Measurements from ENCODE around the gene SLU7. TPM values are rescaled to one million over a fixed set of nuclear protein-coding genes. Genes with fewer than 3 reads are reported as not detected.

SLU7 gene
- total RNA-seq, 1 experiment from 2014 or later = 43.6 TPM

DNA sequence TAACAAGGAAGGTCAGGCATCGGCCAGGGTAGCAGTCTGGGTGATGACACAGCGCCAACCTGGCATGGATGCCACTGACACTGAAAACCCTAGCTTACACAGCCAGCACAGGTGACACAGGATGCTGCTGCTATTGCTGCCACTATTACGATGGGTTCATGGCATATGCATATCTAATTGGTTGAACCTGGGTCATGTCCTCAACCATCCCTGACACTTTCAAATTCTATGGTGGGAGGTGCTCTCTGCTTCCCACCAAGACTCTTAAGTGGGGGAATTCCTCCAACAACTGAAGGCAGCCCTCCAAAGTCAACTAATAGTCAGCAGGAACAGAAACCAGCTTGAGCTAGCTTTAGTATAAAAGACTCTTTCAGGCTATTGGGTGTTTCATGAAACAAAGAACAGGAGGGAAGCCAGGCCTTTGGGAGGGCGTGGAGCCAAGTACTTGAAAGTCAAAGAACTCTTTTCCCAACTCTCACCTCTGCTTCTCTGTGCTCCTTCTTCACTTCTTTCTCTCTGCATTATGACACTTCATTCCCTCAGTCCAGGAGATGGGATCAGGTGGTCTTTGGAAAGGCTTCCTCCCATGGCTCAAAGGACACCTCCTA is 24.0 kb upstream of the SLU7 start:
- peaks cover 15% of the 10 kb centered on the region; the same call in 1 of the 2 replicates for H3K27me3 ChIP-seq (ENCODE audit: insufficient read depth, low read length)
- DNase-seq (ENCODE audit: low read depth, low spot score) (no peak), ATAC-seq (no peak)
- H3K9ac ChIP-seq (ENCODE audit: low read length) = no peak overlapping the region
- H3K79me2 ChIP-seq (ENCODE audit: insufficient read depth, low read length) = no peaks in the 10 kb centered on the region
- CTCF ChIA-PET = no interaction called here
- POLR2A ChIA-PET = no interaction called here
- RAD21 ChIA-PET (ENCODE audit: low non-redundant PET in 1 of 2, low total read pairs in 2 of 2, uncharacterized antibody in 2 of 2, unreplicated experiment in 2 of 2) = no interaction called here
- peaks cover 0 to 14% of the 10 kb centered on the region in 2 experiments; a peak in 1 of 4 replicates for H3K4me1 ChIP-seq (ENCODE audit: control insufficient read depth in 1 of 2, insufficient read depth in 2 of 2, low read length in 2 of 2)
- H3K36me3 ChIP-seq (ENCODE audit: control insufficient read depth in 1 of 2, insufficient read depth in 2 of 2, low read length in 2 of 2) = no peaks in the 10 kb centered on the region
- no peak overlapping the region for H3K4me3 ChIP-seq (replicated peaks in 1 of 2; ENCODE audit: low read depth in 1 of 2, low read length in 2 of 2)
- no peaks in the 10 kb centered on the region for H3K9me2 ChIP-seq (ENCODE audit: insufficient read depth)
- no peaks in the 10 kb centered on the region for H3K9me3 ChIP-seq (ENCODE audit: control insufficient read depth in 1 of 2, insufficient read depth in 1 of 2, low read depth in 1 of 2, low read length in 2 of 2)
- intact Hi-C loops (cut with micrococcal nuclease) = no loop called here
- no peak overlapping the region for H3K27ac ChIP-seq (ENCODE audit: low read depth, low read length)
- no peaks in the 10 kb centered on the region for H4K20me1 ChIP-seq (ENCODE audit: insufficient read depth)
- no peak for TF ChIP-seq SIN3A (IDR thresholded peaks at IDR 0.05; ENCODE audit: low read depth)
- no peak for TF ChIP-seq RAD21 (IDR thresholded peaks at IDR 0.05; ENCODE audit: low read depth)
- TF ChIP-seq, protein P1, sequence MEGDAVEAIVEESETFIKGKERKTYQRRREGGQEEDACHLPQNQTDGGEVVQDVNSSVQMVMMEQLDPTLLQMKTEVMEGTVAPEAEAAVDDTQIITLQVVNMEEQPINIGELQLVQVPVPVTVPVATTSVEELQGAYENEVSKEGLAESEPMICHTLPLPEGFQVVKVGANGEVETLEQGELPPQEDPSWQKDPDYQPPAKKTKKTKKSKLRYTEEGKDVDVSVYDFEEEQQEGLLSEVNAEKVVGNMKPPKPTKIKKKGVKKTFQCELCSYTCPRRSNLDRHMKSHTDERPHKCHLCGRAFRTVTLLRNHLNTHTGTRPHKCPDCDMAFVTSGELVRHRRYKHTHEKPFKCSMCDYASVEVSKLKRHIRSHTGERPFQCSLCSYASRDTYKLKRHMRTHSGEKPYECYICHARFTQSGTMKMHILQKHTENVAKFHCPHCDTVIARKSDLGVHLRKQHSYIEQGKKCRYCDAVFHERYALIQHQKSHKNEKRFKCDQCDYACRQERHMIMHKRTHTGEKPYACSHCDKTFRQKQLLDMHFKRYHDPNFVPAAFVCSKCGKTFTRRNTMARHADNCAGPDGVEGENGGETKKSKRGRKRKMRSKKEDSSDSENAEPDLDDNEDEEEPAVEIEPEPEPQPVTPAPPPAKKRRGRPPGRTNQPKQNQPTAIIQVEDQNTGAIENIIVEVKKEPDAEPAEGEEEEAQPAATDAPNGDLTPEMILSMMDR (IDR thresholded peaks at IDR 0.05 in 2 of 3, conservative IDR thresholded peaks at IDR 0.05 in 1 of 3; ENCODE audit: borderline replicate concordance in 1 of 3, insufficient read depth in 1 of 3, low read depth in 2 of 3, low read length in 2 of 3) = no peak
- TF ChIP-seq SP1 (IDR thresholded peaks at IDR 0.05; ENCODE audit: low read depth) = no peak
- TF ChIP-seq ELF1 (IDR thresholded peaks at IDR 0.05; ENCODE audit: borderline replicate concordance, low read depth) = no peak
- TF ChIP-seq POLR2A (IDR thresholded peaks at IDR 0.05; ENCODE audit: borderline replicate concordance, extremely low read depth, insufficient read depth, insufficient read length) = no peak
- no peak for TF ChIP-seq JUND (IDR thresholded peaks at IDR 0.05)
- no peak for TF ChIP-seq ZFX (IDR thresholded peaks at IDR 0.05)
- TF ChIP-seq, protein P2, sequence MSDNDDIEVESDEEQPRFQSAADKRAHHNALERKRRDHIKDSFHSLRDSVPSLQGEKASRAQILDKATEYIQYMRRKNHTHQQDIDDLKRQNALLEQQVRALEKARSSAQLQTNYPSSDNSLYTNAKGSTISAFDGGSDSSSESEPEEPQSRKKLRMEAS (IDR thresholded peaks at IDR 0.05) = no peak
- TF ChIP-seq EGR1 (IDR thresholded peaks at IDR 0.05; ENCODE audit: low read depth) = no peak
- TF ChIP-seq ZNF274 (IDR thresholded peaks at IDR 0.05; ENCODE audit: low read depth, low read length) = no peak
- TF ChIP-seq, protein P3, sequence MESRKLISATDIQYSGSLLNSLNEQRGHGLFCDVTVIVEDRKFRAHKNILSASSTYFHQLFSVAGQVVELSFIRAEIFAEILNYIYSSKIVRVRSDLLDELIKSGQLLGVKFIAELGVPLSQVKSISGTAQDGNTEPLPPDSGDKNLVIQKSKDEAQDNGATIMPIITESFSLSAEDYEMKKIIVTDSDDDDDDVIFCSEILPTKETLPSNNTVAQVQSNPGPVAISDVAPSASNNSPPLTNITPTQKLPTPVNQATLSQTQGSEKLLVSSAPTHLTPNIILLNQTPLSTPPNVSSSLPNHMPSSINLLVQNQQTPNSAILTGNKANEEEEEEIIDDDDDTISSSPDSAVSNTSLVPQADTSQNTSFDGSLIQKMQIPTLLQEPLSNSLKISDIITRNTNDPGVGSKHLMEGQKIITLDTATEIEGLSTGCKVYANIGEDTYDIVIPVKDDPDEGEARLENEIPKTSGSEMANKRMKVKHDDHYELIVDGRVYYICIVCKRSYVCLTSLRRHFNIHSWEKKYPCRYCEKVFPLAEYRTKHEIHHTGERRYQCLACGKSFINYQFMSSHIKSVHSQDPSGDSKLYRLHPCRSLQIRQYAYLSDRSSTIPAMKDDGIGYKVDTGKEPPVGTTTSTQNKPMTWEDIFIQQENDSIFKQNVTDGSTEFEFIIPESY (IDR thresholded peaks at IDR 0.05; ENCODE audit: extremely low read depth, insufficient replicate concordance, low read length) = no peak
- no peak for TF ChIP-seq EZH2phosphoT487 (IDR thresholded peaks at IDR 0.05; ENCODE audit: borderline replicate concordance)
- H3K4me2 ChIP-seq (ENCODE audit: low read length) = no peak overlapping the region
- no peak overlapping the region for H2AFZ ChIP-seq (ENCODE audit: low read depth, low read length, poor library complexity, severe bottlenecking)
- BruUV-seq (replicated peaks) = no TSS peak
